ENCODE measurements around the gene FEM1C.

- TF ChIP-seq, protein P1, sequence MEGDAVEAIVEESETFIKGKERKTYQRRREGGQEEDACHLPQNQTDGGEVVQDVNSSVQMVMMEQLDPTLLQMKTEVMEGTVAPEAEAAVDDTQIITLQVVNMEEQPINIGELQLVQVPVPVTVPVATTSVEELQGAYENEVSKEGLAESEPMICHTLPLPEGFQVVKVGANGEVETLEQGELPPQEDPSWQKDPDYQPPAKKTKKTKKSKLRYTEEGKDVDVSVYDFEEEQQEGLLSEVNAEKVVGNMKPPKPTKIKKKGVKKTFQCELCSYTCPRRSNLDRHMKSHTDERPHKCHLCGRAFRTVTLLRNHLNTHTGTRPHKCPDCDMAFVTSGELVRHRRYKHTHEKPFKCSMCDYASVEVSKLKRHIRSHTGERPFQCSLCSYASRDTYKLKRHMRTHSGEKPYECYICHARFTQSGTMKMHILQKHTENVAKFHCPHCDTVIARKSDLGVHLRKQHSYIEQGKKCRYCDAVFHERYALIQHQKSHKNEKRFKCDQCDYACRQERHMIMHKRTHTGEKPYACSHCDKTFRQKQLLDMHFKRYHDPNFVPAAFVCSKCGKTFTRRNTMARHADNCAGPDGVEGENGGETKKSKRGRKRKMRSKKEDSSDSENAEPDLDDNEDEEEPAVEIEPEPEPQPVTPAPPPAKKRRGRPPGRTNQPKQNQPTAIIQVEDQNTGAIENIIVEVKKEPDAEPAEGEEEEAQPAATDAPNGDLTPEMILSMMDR (IDR thresholded peaks at IDR 0.05), result no peak
- no peak for TF ChIP-seq EP300 (IDR thresholded peaks at IDR 0.05)
Measured at GRCh38 chr5:115544436-115545350, at the start of gene FEM1C.
